HepG2 (cell line): ENCODE measurements around the gene FAAP100. TPM values are rescaled to one million over a fixed set of nuclear protein-coding genes. Genes with fewer than 3 reads are reported as not detected.
A peak's percentile ranks its signal among the peaks of the same experiment; 100 is the strongest.

Experiments used
- CCAR2 ChIP-seq: fragments of 200-400 bp; formaldehyde crosslinking; optimal IDR thresholded peaks from 2 replicates; pipeline ENCODE3; 2018; ENCODE audit warnings: low read depth, mild to moderate bottlenecking, low read length, moderate library complexity
- FOXK1 ChIP-seq: sonication (generic); formaldehyde crosslinking; IDR thresholded peaks from 2 replicates; pipeline ENCODE4 v1.4.0; 2020; ENCODE audit warnings: low read depth, missing genetic modification reagents, borderline replicate concordance
- JUNB ChIP-seq: sonication (generic); formaldehyde crosslinking; IDR thresholded peaks from 2 replicates; pipeline ENCODE4 v1.8.0; 2022; ENCODE audit warnings: missing genetic modification reagents, mild to moderate bottlenecking, borderline replicate concordance
- KLF13 ChIP-seq: sonication (generic); formaldehyde crosslinking; IDR thresholded peaks from 2 replicates; pipeline ENCODE4 v1.4.0; 2020; ENCODE audit warnings: mild to moderate bottlenecking, missing genetic modification reagents
- KLF9 ChIP-seq: IDR thresholded peaks from 2 replicates; pipeline ENCODE4 v1.6.1; 2016; ENCODE audit warnings: low read depth
- MEIS2 ChIP-seq: sonication (generic); formaldehyde crosslinking; IDR thresholded peaks from 2 replicates; pipeline ENCODE4 v1.9.0; 2021; ENCODE audit warnings: mild to moderate bottlenecking, missing genetic modification reagents
- MIER3 ChIP-seq: IDR thresholded peaks from 2 replicates; pipeline ENCODE4 v1.6.1; 2016; ENCODE audit warnings: missing compliant biosample characterization, borderline replicate concordance
- NFKBIZ ChIP-seq: IDR thresholded peaks from 2 replicates; pipeline ENCODE4 v1.6.1; 2018; ENCODE audit warnings: missing genetic modification reagents, missing compliant biosample characterization
- PAF1 ChIP-seq: IDR thresholded peaks from 2 replicates; pipeline ENCODE4 v1.6.1; 2016; ENCODE audit warnings: missing genetic modification reagents, missing compliant biosample characterization
- POGZ ChIP-seq: sonication (generic); formaldehyde crosslinking; IDR thresholded peaks from 2 replicates; pipeline ENCODE4 v1.4.0; 2020; ENCODE audit warnings: mild to moderate bottlenecking, missing genetic modification reagents
- PRDM10 ChIP-seq: sonication (generic); formaldehyde crosslinking; IDR thresholded peaks from 2 replicates; pipeline ENCODE4 v1.4.0; 2020; ENCODE audit warnings: low read depth, missing genetic modification reagents
- SALL1 ChIP-seq: sonication (generic); formaldehyde crosslinking; IDR thresholded peaks from 2 replicates; pipeline ENCODE4 v1.8.0; 2022; ENCODE audit warnings: mild to moderate bottlenecking, missing genetic modification reagents
- SMAD9 ChIP-seq: sonication (generic); formaldehyde crosslinking; IDR thresholded peaks from 2 replicates; pipeline ENCODE4 v1.5.1; 2020; ENCODE audit warnings: mild to moderate bottlenecking, missing genetic modification reagents
- THYN1 ChIP-seq: sonication (generic); formaldehyde crosslinking; IDR thresholded peaks from 2 replicates; pipeline ENCODE4 v1.8.1; 2023; ENCODE audit warnings: low read depth, mild to moderate bottlenecking, moderate library complexity, missing genetic modification reagents, borderline replicate concordance
- TOE1 ChIP-seq: sonication (generic); formaldehyde crosslinking; IDR thresholded peaks from 2 replicates; pipeline ENCODE4 v1.4.0; 2020; ENCODE audit warnings: mild to moderate bottlenecking, missing genetic modification reagents
- TP53 ChIP-seq: sonication (generic); formaldehyde crosslinking; conservative IDR thresholded peaks from 2 replicates; pipeline ENCODE4 v1.4.0; 2020; ENCODE audit warnings: missing genetic modification reagents
- ZFP41 ChIP-seq: sonication (generic); formaldehyde crosslinking; IDR thresholded peaks from 2 replicates; pipeline ENCODE4 v1.4.0; 2020; ENCODE audit warnings: mild to moderate bottlenecking, missing genetic modification reagents, borderline replicate concordance
- ZNF142 ChIP-seq: sonication (generic); formaldehyde crosslinking; IDR thresholded peaks from 2 replicates; pipeline ENCODE4 v1.4.0; 2020; ENCODE audit warnings: missing genetic modification reagents
- ZNF552 ChIP-seq: sonication (generic); formaldehyde crosslinking; IDR thresholded peaks from 2 replicates; pipeline ENCODE4 v1.9.0; 2022; ENCODE audit warnings: missing genetic modification reagents, mild to moderate bottlenecking, borderline replicate concordance
- ZNF615 ChIP-seq: sonication (generic); formaldehyde crosslinking; IDR thresholded peaks from 2 replicates; pipeline ENCODE4 v1.5.0; 2020; ENCODE audit warnings: mild to moderate bottlenecking, missing genetic modification reagents, borderline replicate concordance
- ZNF746 ChIP-seq: sonication (generic); formaldehyde crosslinking; IDR thresholded peaks from 2 replicates; pipeline ENCODE4 v1.8.0; 2022; ENCODE audit warnings: mild to moderate bottlenecking, missing genetic modification reagents
- ZSCAN21 ChIP-seq: sonication (generic); formaldehyde crosslinking; IDR thresholded peaks from 2 replicates; pipeline ENCODE4 v1.8.0; 2022; ENCODE audit warnings: mild to moderate bottlenecking, missing genetic modification reagents, moderate library complexity, borderline replicate concordance
- polyA plus RNA-seq, 8 experiments: library from polyadenylated mRNA; depleted of rRNA in 3 of 8; stranded (reverse) in 7 of 8; unstranded in 1 of 8; fragments of >200 nt; fragmentation: Illumina TruSeq in 4 of 8; extraction: Trizol in 4 of 8; gene quantifications; 2 replicates each; pipeline versions ENCODE4 v1.2.1 to v1.2.3, GENCODE V29; 2011 to 2016; ENCODE audit warnings: low read depth in 4 of 8, missing spikeins in 1 of 8, mixed read lengths in 1 of 8; ENCODE audit not compliant: insufficient read depth in 1 of 8
- total RNA-seq, 5 experiments: library from RNA; depleted of rRNA; stranded (reverse); fragments of >200 nt; fragmentation: Illumina TruSeq; extraction: Trizol; gene quantifications; 2 replicates each; pipeline ENCODE4 v1.2.3, GENCODE V29; 2016; ENCODE audit warnings: low read depth in 1 of 5

Gene FAAP100
- total and polyA plus RNA-seq, 2 of the 13 experiments (the other 11 are each of a cell fraction or from before 2014, with no cell fraction given), result 7.6 to 20.8 TPM

- peak; percentile 74; the same call in 1 of the 2 replicates for TF ChIP-seq TP53 (CRISPR knock-in tag)
- TF ChIP-seq THYN1 (CRISPR knock-in tag), result no peak
- no peak; the same call in 1 of the 2 replicates for TF ChIP-seq ZSCAN21 (CRISPR knock-in tag)
- TF ChIP-seq CCAR2, result no peak
- TF ChIP-seq KLF13, result no peak
- TF ChIP-seq MEIS2 (CRISPR knock-in tag), result no peak; the same call in 1 of the 2 replicates
- no peak for TF ChIP-seq SMAD9 (CRISPR knock-in tag)
- no peak for TF ChIP-seq ZNF746 (CRISPR knock-in tag)
- no peak for TF ChIP-seq ZNF615 (CRISPR knock-in tag)
- TF ChIP-seq POGZ (CRISPR knock-in tag), result 0 out of 2 replicates have a peak, but pooled peaks have one; percentile 13
- TF ChIP-seq JUNB (CRISPR knock-in tag), result no peak
- TF ChIP-seq NFKBIZ, result no peak
- TF ChIP-seq ZFP41 (CRISPR knock-in tag), result no peak
- no peak for TF ChIP-seq FOXK1 (CRISPR knock-in tag)
- peak; percentile 24; the same call in 1 of the 2 replicates for TF ChIP-seq ZNF142
- no peak for TF ChIP-seq KLF9 (CRISPR knock-in tag)
- TF ChIP-seq MIER3, result no peak
- peak; percentile 44; the same call in 1 of the 2 replicates for TF ChIP-seq PRDM10
- TF ChIP-seq SALL1 (CRISPR knock-in tag), result no peak
- no peak for TF ChIP-seq ZNF552 (CRISPR knock-in tag)
- no peak for TF ChIP-seq PAF1 (CRISPR knock-in tag)
- TF ChIP-seq TOE1 (CRISPR knock-in tag), result no peak
Measured at GRCh38 chr17:81513753-81514488, 38.2 kb downstream of the FAAP100 start (continued).
